Endothelial cell of umbilical vein (primary cell): ENCODE data around the gene MIOS. TPM values are rescaled to one million over a fixed set of nuclear protein-coding genes. Genes with fewer than 3 reads are reported as not detected.

ENCODE experiments used
- BruUV-seq: library from RNA; stranded (reverse); fragments of 400-500 nt; replicated peaks from 2 replicates; lab custom pipeline; 2021; lab: Mats Ljungman, UMichigan
- CTCF ChIA-PET: fragments of 300-600, 350-600 bp; sonication (Branson Sonifier 250); formaldehyde crosslinking; loops from one replicate; lab custom pipeline; 2021; ENCODE audit warnings: antibody characterized with exemption, inconsistent platforms; lab: Charles Lee
- POLR2A ChIA-PET: fragments of 300-600, 350-600 bp; sonication (Branson Sonifier 250); formaldehyde crosslinking; loops from one replicate; lab custom pipeline; 2021; ENCODE audit warnings: antibody characterized with exemption, inconsistent platforms; lab: Charles Lee
- DNase-seq: peaks from one replicate; pipeline ENCODE4 v3.0.0-alpha.2; 2011; ENCODE audit warnings: low read depth, low spot score
- FAIRE-seq: peaks from 2 replicates; lab custom pipeline; 2011; peaks lifted over from hg19 to GRCh38; lab: Jason Lieb, UNC
- H2AFZ ChIP-seq: 2 replicates; pipeline ENCODE4 v1.6.0; 2012; ENCODE audit warnings: low read depth, low read length, control low read depth, inconsistent platforms
- H3K27ac ChIP-seq: 2 replicates; pipeline ENCODE4 v1.5.1; 2011; ENCODE audit warnings: low read depth, mild to moderate bottlenecking, control low read depth, low read length, moderate library complexity; ENCODE audit not compliant: insufficient read depth
- H3K27me3 ChIP-seq, 2 experiments: 2 replicates each; pipeline versions ENCODE4 v1.6.0 to v1.6.1; 2011; ENCODE audit warnings: low read length in 2 of 2, mixed read lengths in 1 of 2; ENCODE audit not compliant: control insufficient read depth in 2 of 2, insufficient read depth in 2 of 2
- H3K36me3 ChIP-seq, 2 experiments: 2 replicates in 1 of 2; 3 replicates in 1 of 2; pipeline ENCODE4 v1.5.1; 2011; ENCODE audit warnings: low read length in 2 of 2, mild to moderate bottlenecking in 1 of 2, moderate library complexity in 1 of 2; ENCODE audit not compliant: control insufficient read depth in 2 of 2, insufficient read depth in 2 of 2; ENCODE audit errors: extremely low read depth in 1 of 2
- H3K4me1 ChIP-seq: 3 replicates; pipeline ENCODE4 v1.5.1; 2011; ENCODE audit warnings: mild to moderate bottlenecking, low read length; ENCODE audit not compliant: control insufficient read depth, insufficient read depth; ENCODE audit errors: extremely low read depth
- H3K4me2 ChIP-seq: 2 replicates; pipeline ENCODE4 v1.6.1; 2011; ENCODE audit warnings: low read length, control low read depth, mixed read lengths; ENCODE audit not compliant: insufficient read depth
- H3K4me3 ChIP-seq, 3 experiments: fragments of 200-600 bp in 1 of 3; sonication (generic), shearing (Covaris generic) in 1 of 3; replicated peaks in 1 of 3; 2 replicates each; pipeline ENCODE4 v1.5.1; 2011 to 2016; ENCODE audit warnings: control low read depth in 3 of 3, low read length in 3 of 3, mild to moderate bottlenecking in 2 of 3, inconsistent platforms in 1 of 3, low read depth in 1 of 3, moderate library complexity in 1 of 3; ENCODE audit not compliant: insufficient read depth in 1 of 3
- H3K79me2 ChIP-seq: 2 replicates; pipeline ENCODE4 v1.6.0; 2012; ENCODE audit warnings: low read length, inconsistent platforms; ENCODE audit not compliant: control insufficient read depth, insufficient read depth
- H3K9ac ChIP-seq: replicated peaks from 2 replicates; pipeline ENCODE3; 2011; ENCODE audit warnings: low read length, control low read depth; ENCODE audit not compliant: insufficient read depth; ENCODE audit errors: extremely low read depth
- H3K9me1 ChIP-seq: replicated peaks from 3 replicates; pipeline ENCODE4 v1.6.0; 2011; ENCODE audit warnings: mild to moderate bottlenecking, low read length; ENCODE audit not compliant: control insufficient read depth, insufficient read depth; ENCODE audit errors: extremely low read depth
- H3K9me3 ChIP-seq: replicated peaks from 2 replicates; pipeline ENCODE4 v1.5.1; 2012; ENCODE audit warnings: low read length, inconsistent platforms; ENCODE audit not compliant: control insufficient read depth, insufficient read depth
- H4K20me1 ChIP-seq: replicated peaks from 2 replicates; pipeline ENCODE3; 2011; ENCODE audit warnings: mild to moderate bottlenecking, low read length; ENCODE audit not compliant: control insufficient read depth, insufficient read depth; ENCODE audit errors: extremely low read depth
- EZH2 ChIP-seq: IDR thresholded peaks from 2 replicates; pipeline ENCODE4 v1.6.1; 2012; ENCODE audit warnings: borderline replicate concordance, low read depth, mild to moderate bottlenecking, moderate library complexity, low read length, inconsistent platforms; ENCODE audit not compliant: severe bottlenecking
- FOS ChIP-seq: IDR thresholded peaks from 2 replicates; pipeline ENCODE4 v1.6.1; 2011; ENCODE audit warnings: mild to moderate bottlenecking, low read length, moderate library complexity, borderline replicate concordance; ENCODE audit not compliant: insufficient read depth
- GATA2 ChIP-seq: IDR thresholded peaks from 2 replicates; pipeline ENCODE4 v1.7.0; 2011; ENCODE audit warnings: low read depth, mild to moderate bottlenecking, moderate library complexity, mixed read lengths, low read length; ENCODE audit not compliant: insufficient read length, insufficient read depth
- JUN ChIP-seq: IDR thresholded peaks from 2 replicates; pipeline ENCODE4 v1.6.1; 2011; ENCODE audit warnings: borderline replicate concordance, low read depth; ENCODE audit not compliant: insufficient read length, insufficient read depth
- MAX ChIP-seq: IDR thresholded peaks from 2 replicates; pipeline ENCODE4 v1.6.1; 2011; ENCODE audit not compliant: insufficient read depth, insufficient read length
- MYC ChIP-seq: IDR thresholded peaks from one replicate; pipeline ENCODE4 v1.6.1; 2011; ENCODE audit warnings: mild to moderate bottlenecking, low read depth, low read length
- POLR2A ChIP-seq: IDR thresholded peaks from 2 replicates; pipeline ENCODE4 v1.6.1; 2012; ENCODE audit warnings: low read depth, mild to moderate bottlenecking, control low read depth, low read length
- POLR2AphosphoS5 ChIP-seq: IDR thresholded peaks from 2 replicates; pipeline ENCODE4 v1.6.1; 2012; ENCODE audit warnings: low read depth, mild to moderate bottlenecking, control low read depth, low read length, moderate library complexity; ENCODE audit not compliant: insufficient read depth
- dilution Hi-C: fragments of 300-500 bp; cut with MboI; formaldehyde crosslinking; loops from one replicate; pipeline ENCODE4 v1.15.0; 2019; ENCODE audit warnings: low sequenced_read_pairs; ENCODE audit not compliant: extremely low pct_ligation_motif_present
- intact Hi-C: fragments of 100-400 bp; cut with micrococcal nuclease; formaldehyde crosslinking; loops from one replicate; pipeline ENCODE4 v1.10.0; 2022
- polyA plus RNA-seq, 4 experiments: library from polyadenylated mRNA; depleted of rRNA in 3 of 4; stranded (reverse) in 3 of 4; unstranded in 1 of 4; fragments of >200 nt; gene quantifications; 2 replicates each; pipeline versions ENCODE4 v1.2.1 to v1.2.3, GENCODE V29; 2011 to 2012; ENCODE audit warnings: missing spikeins in 1 of 4
- total RNA-seq: library from RNA; stranded (reverse); gene quantifications from 2 replicates; pipeline ENCODE4 v1.2.3, GENCODE V29; 2021
- TF ChIP-seq, protein P1 (sequence below), 2 donors: IDR thresholded peaks; 1 replicate in 1 of 2; 2 replicates in 1 of 2; pipeline ENCODE4 v1.5.1; 2011; ENCODE audit warnings: low read length in 2 of 2, mild to moderate bottlenecking in 2 of 2, moderate library complexity in 2 of 2, control low read depth in 1 of 2, inconsistent platforms in 1 of 2, low read depth in 1 of 2; ENCODE audit not compliant: insufficient read depth in 1 of 2; ENCODE audit errors: extremely low read depth in 1 of 2

Gene MIOS
- total and polyA plus RNA-seq, 2 donors (not counting 3 experiments of a cell fraction or from before 2014, with no cell fraction given): 8.5 to 16.8 TPM

DNA sequence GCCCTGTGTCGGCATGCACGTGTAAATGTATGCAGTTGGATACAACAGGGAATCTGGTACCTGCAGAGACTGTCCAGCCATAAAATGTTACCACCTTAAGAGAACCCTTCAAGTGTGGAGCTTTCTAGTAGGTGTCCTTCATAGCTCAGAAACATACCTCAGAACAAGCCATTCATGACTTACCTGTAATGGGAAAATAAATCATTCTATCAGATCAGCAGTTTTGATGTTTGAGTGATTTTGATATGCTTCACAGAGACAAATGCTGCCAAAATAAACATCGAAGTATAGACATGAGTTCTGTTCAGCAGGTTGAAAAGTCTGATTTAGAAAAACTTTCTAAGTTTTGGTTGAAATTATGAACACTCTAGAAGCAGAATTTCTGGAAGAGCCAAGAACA, 40.3 kb downstream of the MIOS start:
- no peak overlapping the region for H3K4me3 ChIP-seq
- intact Hi-C loops (no loop called here), dilution Hi-C loops (no loop called here)
- H4K20me1 ChIP-seq: no peaks in the 10 kb centered on the region
- DNase-seq (no peak), FAIRE-seq (no peak)
- H3K9me3 ChIP-seq: no peaks in the 10 kb centered on the region
- ChIA-PET POLR2A (no interaction called here), CTCF (no interaction called here)
- H3K27me3 ChIP-seq: no peaks in the 10 kb centered on the region
- no peak overlapping the region for H3K9ac ChIP-seq
- TF ChIP-seq JUN (no peak), MAX (no peak), POLR2A (no peak), FOS (no peak), GATA2 (no peak), POLR2AphosphoS5 (no peak), EZH2 (no peak), MYC (no peak)
- TF ChIP-seq, protein P1, sequence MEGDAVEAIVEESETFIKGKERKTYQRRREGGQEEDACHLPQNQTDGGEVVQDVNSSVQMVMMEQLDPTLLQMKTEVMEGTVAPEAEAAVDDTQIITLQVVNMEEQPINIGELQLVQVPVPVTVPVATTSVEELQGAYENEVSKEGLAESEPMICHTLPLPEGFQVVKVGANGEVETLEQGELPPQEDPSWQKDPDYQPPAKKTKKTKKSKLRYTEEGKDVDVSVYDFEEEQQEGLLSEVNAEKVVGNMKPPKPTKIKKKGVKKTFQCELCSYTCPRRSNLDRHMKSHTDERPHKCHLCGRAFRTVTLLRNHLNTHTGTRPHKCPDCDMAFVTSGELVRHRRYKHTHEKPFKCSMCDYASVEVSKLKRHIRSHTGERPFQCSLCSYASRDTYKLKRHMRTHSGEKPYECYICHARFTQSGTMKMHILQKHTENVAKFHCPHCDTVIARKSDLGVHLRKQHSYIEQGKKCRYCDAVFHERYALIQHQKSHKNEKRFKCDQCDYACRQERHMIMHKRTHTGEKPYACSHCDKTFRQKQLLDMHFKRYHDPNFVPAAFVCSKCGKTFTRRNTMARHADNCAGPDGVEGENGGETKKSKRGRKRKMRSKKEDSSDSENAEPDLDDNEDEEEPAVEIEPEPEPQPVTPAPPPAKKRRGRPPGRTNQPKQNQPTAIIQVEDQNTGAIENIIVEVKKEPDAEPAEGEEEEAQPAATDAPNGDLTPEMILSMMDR (IDR thresholded peaks at IDR 0.05; ENCODE audit: extremely low read depth in 1 of 2, insufficient read depth in 1 of 2, low read depth in 1 of 2, low read length in 2 of 2): no peak
- no peaks in the 10 kb centered on the region for H3K9me1 ChIP-seq
- no peaks in the 10 kb centered on the region for H3K4me1 ChIP-seq
- no peak overlapping the region for H3K4me2 ChIP-seq
- no TSS peak for BruUV-seq
- no peaks in the 10 kb centered on the region for H3K79me2 ChIP-seq
- no peak overlapping the region for H3K27ac ChIP-seq
- no peak overlapping the region for H2AFZ ChIP-seq
- H3K36me3 ChIP-seq: no peaks in the 10 kb centered on the region
